Nephron progenitor cell (in vitro differentiated cells): Measurements from ENCODE around the gene TRERF1.

Experiments
- DNase-seq: peaks from one replicate; pipeline ENCODE4 v3.0.0; 2021
- H3K27ac Mint-ChIP-seq: 2 replicates; pipeline ENCODE4 v1.8.0; 2021; ENCODE audit warnings: mild to moderate bottlenecking, moderate library complexity, mixed read lengths
- H3K27me3 Mint-ChIP-seq: 2 replicates; pipeline ENCODE4 v1.8.0; 2021; ENCODE audit warnings: mild to moderate bottlenecking, low read depth, mixed read lengths; ENCODE audit not compliant: poor library complexity
- H3K36me3 Mint-ChIP-seq: 2 replicates; pipeline ENCODE4 v1.8.0; 2021; ENCODE audit warnings: low read depth, mixed read lengths
- H3K4me1 Mint-ChIP-seq: 2 replicates; pipeline ENCODE4 v1.8.0; 2021; ENCODE audit warnings: mixed read lengths
- H3K4me3 Mint-ChIP-seq: 2 replicates; pipeline ENCODE4 v1.8.0; 2021; ENCODE audit warnings: mild to moderate bottlenecking, moderate library complexity, mixed read lengths
- H3K9me3 Mint-ChIP-seq: 2 replicates; pipeline ENCODE4 v1.8.0; 2021; ENCODE audit warnings: mild to moderate bottlenecking, moderate library complexity, mixed read lengths
- TF ChIP-seq, protein P1 (sequence below): fragments of 200-600 bp; sonication (generic); IDR thresholded peaks from 2 replicates; pipeline ENCODE4 v1.5.0; 2021; ENCODE audit warnings: antibody characterized with exemption

Gene TRERF1

DNA sequence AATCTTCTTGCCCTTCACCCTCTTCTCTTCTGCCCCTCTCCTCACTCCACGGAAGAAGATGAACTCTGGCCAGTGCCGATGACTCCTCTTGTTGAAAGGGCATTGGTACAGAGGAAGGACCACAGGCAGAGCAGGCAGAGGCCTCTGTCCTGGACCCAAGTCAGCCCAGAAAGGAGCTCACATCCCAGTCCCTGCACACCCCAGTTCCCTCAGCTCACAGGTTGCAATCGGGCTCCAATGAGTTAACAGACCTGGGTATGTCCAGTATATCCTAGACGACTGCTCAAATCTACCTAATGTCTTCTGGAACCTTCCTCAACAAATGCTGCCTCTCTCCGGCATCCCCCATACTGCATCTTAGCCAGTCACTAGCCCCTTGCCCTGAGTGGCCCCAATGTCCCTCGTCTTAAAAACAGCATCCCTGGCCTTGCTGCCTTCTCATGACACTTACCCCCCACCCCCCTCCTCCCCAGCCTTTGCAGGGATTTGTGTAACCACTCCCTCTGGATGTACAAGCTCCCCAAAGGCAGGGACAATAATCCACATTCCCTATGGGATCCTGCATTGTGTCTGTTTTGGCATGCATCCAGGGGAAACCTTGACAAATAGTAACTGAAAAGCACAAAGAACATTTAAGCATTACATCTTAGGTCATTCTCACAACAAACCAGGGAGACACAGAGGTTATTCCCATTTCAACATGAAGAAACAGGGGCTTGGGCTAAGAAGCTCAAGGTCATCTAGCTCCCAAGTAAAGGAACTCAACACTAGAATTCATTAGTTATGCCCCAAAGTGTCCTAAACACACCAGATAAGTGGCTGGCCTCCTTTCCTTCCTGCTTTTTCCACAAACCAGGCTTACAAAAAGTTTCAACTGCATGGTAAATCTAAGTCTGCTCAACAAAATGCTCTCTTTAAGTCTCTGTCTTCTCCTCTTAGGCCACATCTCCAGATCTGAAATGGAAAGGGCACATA lies 45.1 kb downstream of the TRERF1 start:
- Mint-ChIP-seq H3K27ac (no peak overlapping the region), H3K4me1 (peaks cover 9% of the 10 kb centered on the region)

GRCh38 chr6:42405021-42405420 lies 46.7 kb downstream of the TRERF1 start:
- DNase-seq: no peak
- Mint-ChIP-seq H3K4me3 (no peak overlapping the region), H3K27ac (no peak overlapping the region), H3K4me1 (peaks cover 9% of the 10 kb centered on the region), H3K27me3 (peaks cover 57% of the 10 kb centered on the region), H3K36me3 (no peaks in the 10 kb centered on the region), H3K9me3 (no peaks in the 10 kb centered on the region)
- TF ChIP-seq, protein P1, sequence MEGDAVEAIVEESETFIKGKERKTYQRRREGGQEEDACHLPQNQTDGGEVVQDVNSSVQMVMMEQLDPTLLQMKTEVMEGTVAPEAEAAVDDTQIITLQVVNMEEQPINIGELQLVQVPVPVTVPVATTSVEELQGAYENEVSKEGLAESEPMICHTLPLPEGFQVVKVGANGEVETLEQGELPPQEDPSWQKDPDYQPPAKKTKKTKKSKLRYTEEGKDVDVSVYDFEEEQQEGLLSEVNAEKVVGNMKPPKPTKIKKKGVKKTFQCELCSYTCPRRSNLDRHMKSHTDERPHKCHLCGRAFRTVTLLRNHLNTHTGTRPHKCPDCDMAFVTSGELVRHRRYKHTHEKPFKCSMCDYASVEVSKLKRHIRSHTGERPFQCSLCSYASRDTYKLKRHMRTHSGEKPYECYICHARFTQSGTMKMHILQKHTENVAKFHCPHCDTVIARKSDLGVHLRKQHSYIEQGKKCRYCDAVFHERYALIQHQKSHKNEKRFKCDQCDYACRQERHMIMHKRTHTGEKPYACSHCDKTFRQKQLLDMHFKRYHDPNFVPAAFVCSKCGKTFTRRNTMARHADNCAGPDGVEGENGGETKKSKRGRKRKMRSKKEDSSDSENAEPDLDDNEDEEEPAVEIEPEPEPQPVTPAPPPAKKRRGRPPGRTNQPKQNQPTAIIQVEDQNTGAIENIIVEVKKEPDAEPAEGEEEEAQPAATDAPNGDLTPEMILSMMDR: no peak

More for the DNA sequence above, 45.1 kb downstream of the TRERF1 start:
- peaks cover 72% of the 10 kb centered on the region for H3K27me3 Mint-ChIP-seq
- no peaks in the 10 kb centered on the region for H3K9me3 Mint-ChIP-seq
- no peak overlapping the region for H3K4me3 Mint-ChIP-seq
- TF ChIP-seq, protein P1: no peak
- no peak for DNase-seq
- H3K36me3 Mint-ChIP-seq: no peaks in the 10 kb centered on the region

- TF ChIP-seq, protein P1: no peak
- no peak overlapping the region for H3K4me3 Mint-ChIP-seq
- H3K27ac Mint-ChIP-seq: peak overlapping the region; percentile 85
- DNase-seq: no peak
- peaks cover 51% of the 10 kb centered on the region for H3K27me3 Mint-ChIP-seq
- H3K4me1 Mint-ChIP-seq: peaks cover 9% of the 10 kb centered on the region
- no peaks in the 10 kb centered on the region for H3K9me3 Mint-ChIP-seq
- no peaks in the 10 kb centered on the region for H3K36me3 Mint-ChIP-seq
Observed at GRCh38 chr6:42404484-42404883, 47.2 kb downstream of the TRERF1 start.

DNA sequence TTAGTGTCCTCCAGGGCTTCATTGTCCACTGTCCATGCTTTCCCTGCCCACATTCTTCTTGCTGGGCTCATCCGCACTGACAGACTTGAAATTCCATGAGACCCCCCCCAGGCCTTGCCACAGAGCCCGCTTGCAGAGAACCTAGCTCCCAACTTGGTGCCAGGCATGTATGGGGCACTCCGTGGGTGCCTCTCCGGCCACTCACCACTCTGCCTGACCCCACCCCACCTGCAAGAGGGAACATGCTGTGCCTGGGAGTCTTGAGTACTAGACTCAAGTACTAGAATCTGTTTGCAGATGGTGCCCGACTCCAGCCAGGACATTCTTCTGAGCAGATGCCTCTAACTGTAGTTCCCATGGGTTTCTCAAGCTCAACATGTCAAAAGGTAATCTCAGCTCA lies 47.9 kb downstream of the TRERF1 start:
- TF ChIP-seq, protein P1: no peak
- Mint-ChIP-seq H3K4me3 (no peak overlapping the region), H3K27me3 (peaks cover 48% of the 10 kb centered on the region), H3K9me3 (no peaks in the 10 kb centered on the region), H3K36me3 (no peaks in the 10 kb centered on the region), H3K4me1 (peaks cover 9% of the 10 kb centered on the region), H3K27ac (no peak overlapping the region)
- no peak for DNase-seq

DNA sequence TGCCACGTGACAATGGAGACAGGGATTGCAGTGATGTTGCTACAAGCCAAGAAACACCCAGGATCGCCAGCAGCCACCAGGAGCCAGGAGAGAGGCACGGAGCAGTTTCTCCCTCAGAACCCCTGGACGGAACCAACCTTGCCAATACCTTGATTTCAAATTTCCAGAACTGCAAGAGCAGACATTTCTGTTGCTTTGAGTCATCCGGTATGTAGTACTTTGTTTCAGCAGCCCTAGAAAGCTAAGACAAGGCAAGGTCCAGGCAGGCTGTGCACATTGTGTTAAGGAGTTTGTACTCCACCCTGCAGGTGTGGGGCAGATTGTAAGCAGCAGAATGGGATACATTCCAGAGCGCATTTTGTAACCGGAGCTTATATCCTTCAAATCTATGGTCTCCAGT lies 48.3 kb downstream of the TRERF1 start:
- H3K9me3 Mint-ChIP-seq: no peaks in the 10 kb centered on the region
- H3K27me3 Mint-ChIP-seq: peaks cover 48% of the 10 kb centered on the region
- DNase-seq: no peak
- H3K4me1 Mint-ChIP-seq: peaks cover 9% of the 10 kb centered on the region
- TF ChIP-seq, protein P1: no peak
- H3K36me3 Mint-ChIP-seq: no peaks in the 10 kb centered on the region
- no peak overlapping the region for H3K27ac Mint-ChIP-seq
- no peak overlapping the region for H3K4me3 Mint-ChIP-seq
